Endothelial cell (in vitro differentiated cells): ENCODE data around the gene THAP8. TPM values are rescaled to one million over a fixed set of nuclear protein-coding genes. Genes with fewer than 3 reads are reported as not detected.

Experiments used
- DNase-seq: peaks from one replicate; pipeline ENCODE4 v3.0.0; 2021; ENCODE audit warnings: low spot score
- H3K27ac Mint-ChIP-seq: one replicate; pipeline ENCODE4 v1.8.0; 2021; ENCODE audit warnings: mixed read lengths, inconsistent platforms; ENCODE audit not compliant: unreplicated experiment
- H3K27me3 Mint-ChIP-seq: one replicate; pipeline ENCODE4 v1.8.0; 2021; ENCODE audit warnings: mild to moderate bottlenecking, moderate library complexity, mixed read lengths, inconsistent platforms; ENCODE audit not compliant: unreplicated experiment
- H3K36me3 Mint-ChIP-seq: one replicate; pipeline ENCODE4 v1.8.0; 2021; ENCODE audit warnings: mild to moderate bottlenecking, low read depth, mixed read lengths, inconsistent platforms; ENCODE audit not compliant: unreplicated experiment
- H3K4me1 Mint-ChIP-seq: one replicate; pipeline ENCODE4 v1.8.0; 2021; ENCODE audit warnings: mild to moderate bottlenecking, mixed read lengths, inconsistent platforms; ENCODE audit not compliant: unreplicated experiment
- H3K4me3 Mint-ChIP-seq: one replicate; pipeline ENCODE4 v1.8.0; 2021; ENCODE audit warnings: mild to moderate bottlenecking, mixed read lengths, inconsistent platforms; ENCODE audit not compliant: unreplicated experiment
- H3K9me3 Mint-ChIP-seq: one replicate; pipeline ENCODE4 v1.8.0; 2021; ENCODE audit warnings: mixed read lengths, inconsistent platforms; ENCODE audit not compliant: unreplicated experiment
- CTCF ChIP-seq: fragments of 200-600 bp; sonication (generic); IDR thresholded peaks from one replicate; pipeline ENCODE4 v1.5.0; 2021; ENCODE audit warnings: antibody characterized with exemption; ENCODE audit not compliant: unreplicated experiment
- total RNA-seq: library from RNA; stranded (reverse); fragmentation: NEBNext Ultra II Directional; extraction: Animal tissue kit (Norgen Biotek cat#: 25700); gene quantifications from one replicate; pipeline ENCODE4 v1.2.1, GENCODE V29; 2021; ENCODE audit not compliant: unreplicated experiment

The THAP8 gene
- total RNA-seq, 1 donor from 2014 or later, result 6.7 TPM

DNA sequence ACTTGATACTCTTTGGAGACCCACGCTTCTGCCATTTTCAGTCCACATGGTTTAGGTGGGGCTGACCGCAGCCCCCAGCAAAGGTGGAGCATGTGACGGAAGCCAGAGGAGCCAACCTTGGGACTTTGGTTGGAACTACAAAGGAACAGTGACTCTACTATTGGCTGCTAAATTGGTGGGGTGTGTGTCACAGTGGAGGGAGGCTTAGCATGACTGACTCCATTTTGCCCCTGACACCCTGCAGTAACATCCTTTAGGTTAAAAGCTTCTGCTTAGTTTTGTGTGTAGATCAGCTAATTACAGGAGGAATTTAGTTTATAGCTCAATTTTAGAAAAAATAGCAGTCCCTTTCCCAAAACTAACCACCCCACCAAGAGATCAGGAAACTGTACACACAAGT lies 52.5 kb downstream of the THAP8 start:
- no peak for TF ChIP-seq CTCF
- H3K4me3 Mint-ChIP-seq, result no peak overlapping the region
- H3K27ac Mint-ChIP-seq, result no peak overlapping the region
- no peaks in the 10 kb centered on the region for H3K9me3 Mint-ChIP-seq
- H3K4me1 Mint-ChIP-seq, result peaks cover 5% of the 10 kb centered on the region
- peaks cover 2% of the 10 kb centered on the region for H3K27me3 Mint-ChIP-seq
- no peak for DNase-seq
- H3K36me3 Mint-ChIP-seq, result peaks cover 8% of the 10 kb centered on the region

GRCh38 chr19:35996777-35997176 lies 57.3 kb downstream of the THAP8 start:
- Mint-ChIP-seq H3K36me3 (peaks cover 8% of the 10 kb centered on the region), H3K27ac (no peak overlapping the region), H3K27me3 (no peaks in the 10 kb centered on the region), H3K4me1 (peaks cover 9% of the 10 kb centered on the region), H3K9me3 (no peaks in the 10 kb centered on the region), H3K4me3 (peak overlapping the region; percentile 89)
- no peak for DNase-seq
- no peak for TF ChIP-seq CTCF

DNA sequence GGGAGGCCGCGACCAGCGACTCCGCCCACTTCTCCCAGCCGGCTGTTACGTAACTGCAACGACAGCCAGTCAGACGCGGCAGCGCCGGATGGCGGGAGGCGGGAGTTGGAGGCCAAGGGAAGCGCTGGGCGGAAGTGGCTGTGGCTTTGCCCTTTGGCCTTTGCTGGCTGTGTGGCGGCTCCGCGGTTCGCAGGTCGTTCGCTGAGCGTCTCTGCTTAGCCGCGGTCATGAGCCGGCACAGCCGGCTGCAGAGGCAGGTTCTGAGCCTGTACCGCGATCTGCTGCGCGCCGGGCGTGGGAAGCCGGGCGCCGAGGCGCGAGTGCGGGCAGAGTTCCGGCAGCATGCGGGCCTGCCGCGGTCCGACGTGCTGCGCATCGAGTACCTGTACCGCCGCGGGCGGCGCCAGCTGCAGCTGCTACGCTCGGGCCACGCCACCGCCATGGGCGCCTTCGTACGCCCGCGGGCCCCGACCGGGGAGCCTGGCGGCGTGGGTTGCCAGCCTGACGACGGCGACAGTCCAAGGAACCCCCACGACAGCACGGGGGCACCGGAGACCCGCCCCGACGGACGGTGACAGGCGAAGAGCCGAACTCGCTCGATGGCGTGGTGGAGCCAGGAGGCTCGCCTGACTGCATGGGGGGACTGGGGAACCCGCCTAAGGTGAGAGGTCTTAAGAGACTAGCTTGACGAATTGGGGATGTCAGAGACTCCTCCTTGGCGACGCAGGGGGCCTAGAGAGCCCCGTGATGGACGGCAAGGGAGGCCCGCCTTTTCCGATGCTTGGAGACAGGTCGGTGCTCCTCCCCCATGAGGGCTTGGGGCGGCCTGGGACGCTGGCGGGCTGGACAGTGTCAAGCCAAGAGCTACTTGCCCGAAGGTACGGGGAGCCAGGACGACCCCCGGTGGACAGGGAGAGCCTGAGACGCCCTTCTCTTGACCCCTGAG lies 58.8 kb downstream of the THAP8 start, which contains the start of gene SDHAF1:
SDHAF1 (plus strand) TSS at position 141 of the 946 bp plus-strand sequence; CDS start at position 228, 87 bp downstream.
- Mint-ChIP-seq H3K27me3 (peaks cover 3% of the 10 kb centered on the region), H3K4me3 (peak within 1 kb of the TSS; percentile 89), H3K9me3 (no peaks in the 10 kb centered on the region), H3K4me1 (peaks cover 9% of the 10 kb centered on the region), H3K36me3 (peaks cover 4% of the 10 kb centered on the region), H3K27ac (peak within 1 kb of the TSS; percentile 77)
- DNase-seq, result peak; percentile 91
- TF ChIP-seq CTCF, result no peak

GRCh38 chr19:35993923-35994598 lies 60.0 kb downstream of the THAP8 start:
- DNase-seq, result no peak
- peak overlapping the region; percentile 15 for H3K4me3 Mint-ChIP-seq
- peaks cover 4% of the 10 kb centered on the region for H3K36me3 Mint-ChIP-seq

More at GRCh38 chr19:35993923-35994598, 60.0 kb downstream of the THAP8 start:
- TF ChIP-seq CTCF, result no peak
- Mint-ChIP-seq H3K27ac (no peak overlapping the region), H3K27me3 (peaks cover 4% of the 10 kb centered on the region), H3K9me3 (no peaks in the 10 kb centered on the region), H3K4me1 (peaks cover 9% of the 10 kb centered on the region)
